Esophagus muscularis mucosa (tissue), 2 donors: ENCODE results near the gene EGFL7.

Experiments
- EP300 ChIP-seq: sonication (generic); formaldehyde crosslinking; IDR thresholded peaks from one replicate; pipeline ENCODE4 v1.6.1; 2017; ENCODE audit warnings: antibody characterized with exemption
- POLR2A ChIP-seq: fragments of 450-650 bp; IDR thresholded peaks from one replicate; pipeline ENCODE4 v1.6.1; 2017; ENCODE audit warnings: antibody characterized with exemption, moderate library complexity, mild to moderate bottlenecking, low read depth

- TF ChIP-seq POLR2A (no peak), EP300 (no peak)
Observed at GRCh38 chr9:136676920-136677686, 14.4 kb downstream of the EGFL7 start.
